ENCODE data around the gene NEIL3. TPM values are rescaled to one million over a fixed set of nuclear protein-coding genes. Genes with fewer than 3 reads are reported as not detected.

The NEIL3 gene
- total RNA-seq, 1 experiment from 2014 or later: 18.1 TPM

GRCh38 chr4:177321647-177322046 is 12.0 kb downstream of the NEIL3 start:
- H3K27me3 ChIP-seq (ENCODE audit: insufficient read depth, low read length): no peaks in the 10 kb centered on the region
- H3K4me1 ChIP-seq (ENCODE audit: control insufficient read depth in 1 of 2, insufficient read depth in 2 of 2, low read length in 2 of 2): no peaks in the 10 kb centered on the region
- ATAC-seq (no peak), DNase-seq (ENCODE audit: low read depth, low spot score) (no peak)
- TF ChIP-seq ZBTB33 (IDR thresholded peaks at IDR 0.05; ENCODE audit: extremely low read depth, insufficient replicate concordance, low read length) (no peak), ZFX (IDR thresholded peaks at IDR 0.05) (no peak), SIN3A (IDR thresholded peaks at IDR 0.05; ENCODE audit: low read depth) (no peak), POLR2AphosphoS5 (IDR thresholded peaks at IDR 0.05; ENCODE audit: low read depth, low read length) (no peak), EZH2phosphoT487 (IDR thresholded peaks at IDR 0.05; ENCODE audit: borderline replicate concordance) (no peak), MAX (IDR thresholded peaks at IDR 0.05) (no peak)
- peaks cover 100% of the 10 kb centered on the region for H3K79me2 ChIP-seq (ENCODE audit: insufficient read depth, low read length)
- ChIA-PET POLR2A (interaction anchor here (1.4 kb wide), 1 partner anchor 12 kb away, joined by 3 read pairs; the partner anchor contains the start of gene NEIL3), RAD21 (ENCODE audit: low non-redundant PET in 1 of 2, low total read pairs in 2 of 2, uncharacterized antibody in 2 of 2, unreplicated experiment in 2 of 2) (no interaction called here), CTCF (no interaction called here)
- intact Hi-C loops (cut with micrococcal nuclease): no loop called here
- H4K20me1 ChIP-seq (ENCODE audit: insufficient read depth): no peaks in the 10 kb centered on the region; the same call in 1 of the 2 replicates
- BruUV-seq (replicated peaks): no TSS peak
- H3K9me3 ChIP-seq (ENCODE audit: control insufficient read depth in 1 of 2, insufficient read depth in 1 of 2, low read depth in 1 of 2, low read length in 2 of 2): no peaks in the 10 kb centered on the region
- peaks cover 0 to 32% of the 10 kb centered on the region in 2 experiments; a peak in 1 of 4 replicates for H3K36me3 ChIP-seq (ENCODE audit: control insufficient read depth in 1 of 2, insufficient read depth in 2 of 2, low read length in 2 of 2)
- no peak overlapping the region for H2AFZ ChIP-seq (ENCODE audit: low read depth, low read length, poor library complexity, severe bottlenecking)
- no peaks in the 10 kb centered on the region for H3K9me2 ChIP-seq (ENCODE audit: insufficient read depth)
- H3K4me2 ChIP-seq (ENCODE audit: low read length): no peak overlapping the region
- no peak overlapping the region for H3K4me3 ChIP-seq (replicated peaks in 1 of 2; ENCODE audit: low read depth in 1 of 2, low read length in 2 of 2)
- no peak overlapping the region for H3K27ac ChIP-seq (ENCODE audit: low read depth, low read length)
- no peak overlapping the region for H3K9ac ChIP-seq (ENCODE audit: low read length)

DNA sequence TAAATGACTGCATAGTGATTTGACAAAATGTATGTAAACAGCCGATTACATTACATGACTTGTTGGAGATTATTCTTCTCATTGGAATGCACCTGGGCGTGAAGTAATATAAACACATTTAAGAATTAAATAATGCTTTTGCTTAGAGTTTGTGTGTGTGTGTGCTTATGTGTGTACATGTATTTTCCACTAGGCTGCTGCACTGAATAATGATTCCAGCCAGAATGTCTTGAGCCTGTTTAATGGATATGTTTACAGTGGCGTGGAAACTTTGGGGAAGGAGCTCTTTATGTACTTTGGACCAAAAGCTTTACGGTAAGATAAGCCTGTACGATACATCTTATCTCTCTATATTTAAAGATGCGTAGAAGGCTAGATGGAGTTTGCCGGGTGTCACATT is 12.6 kb downstream of the NEIL3 start:
- CTCF ChIA-PET: no interaction called here
- no peak for DNase-seq (ENCODE audit: low read depth, low spot score)
- BruUV-seq (replicated peaks): no TSS peak
- RAD21 ChIA-PET (ENCODE audit: low non-redundant PET in 1 of 2, low total read pairs in 2 of 2, uncharacterized antibody in 2 of 2, unreplicated experiment in 2 of 2): no interaction called here
- no peaks in the 10 kb centered on the region for H3K9me2 ChIP-seq (ENCODE audit: insufficient read depth)
- H3K9me3 ChIP-seq (ENCODE audit: control insufficient read depth in 1 of 2, insufficient read depth in 1 of 2, low read depth in 1 of 2, low read length in 2 of 2): no peaks in the 10 kb centered on the region
- H3K79me2 ChIP-seq (ENCODE audit: insufficient read depth, low read length): peaks cover 100% of the 10 kb centered on the region
- no peaks in the 10 kb centered on the region for H3K4me1 ChIP-seq (ENCODE audit: control insufficient read depth in 1 of 2, insufficient read depth in 2 of 2, low read length in 2 of 2)
- POLR2A ChIA-PET: interaction anchor here (1.4 kb wide), 1 partner anchor 13 kb away, joined by 3 read pairs; the partner anchor contains the start of gene NEIL3
- no peak overlapping the region for H2AFZ ChIP-seq (ENCODE audit: low read depth, low read length, poor library complexity, severe bottlenecking)
- no peak for ATAC-seq
- peaks cover 0 to 32% of the 10 kb centered on the region in 2 experiments; a peak in 1 of 4 replicates for H3K36me3 ChIP-seq (ENCODE audit: control insufficient read depth in 1 of 2, insufficient read depth in 2 of 2, low read length in 2 of 2)
- no peak overlapping the region for H3K4me3 ChIP-seq (replicated peaks in 1 of 2; ENCODE audit: low read depth in 1 of 2, low read length in 2 of 2)
- H3K27me3 ChIP-seq (ENCODE audit: insufficient read depth, low read length): no peaks in the 10 kb centered on the region
- no peak overlapping the region for H3K9ac ChIP-seq (ENCODE audit: low read length)
- H3K27ac ChIP-seq (ENCODE audit: low read depth, low read length): no peak overlapping the region
- no peak overlapping the region for H3K4me2 ChIP-seq (ENCODE audit: low read length)
- intact Hi-C loops (cut with micrococcal nuclease): no loop called here
- H4K20me1 ChIP-seq (ENCODE audit: insufficient read depth): no peaks in the 10 kb centered on the region; the same call in 1 of the 2 replicates
- TF ChIP-seq, protein P1, sequence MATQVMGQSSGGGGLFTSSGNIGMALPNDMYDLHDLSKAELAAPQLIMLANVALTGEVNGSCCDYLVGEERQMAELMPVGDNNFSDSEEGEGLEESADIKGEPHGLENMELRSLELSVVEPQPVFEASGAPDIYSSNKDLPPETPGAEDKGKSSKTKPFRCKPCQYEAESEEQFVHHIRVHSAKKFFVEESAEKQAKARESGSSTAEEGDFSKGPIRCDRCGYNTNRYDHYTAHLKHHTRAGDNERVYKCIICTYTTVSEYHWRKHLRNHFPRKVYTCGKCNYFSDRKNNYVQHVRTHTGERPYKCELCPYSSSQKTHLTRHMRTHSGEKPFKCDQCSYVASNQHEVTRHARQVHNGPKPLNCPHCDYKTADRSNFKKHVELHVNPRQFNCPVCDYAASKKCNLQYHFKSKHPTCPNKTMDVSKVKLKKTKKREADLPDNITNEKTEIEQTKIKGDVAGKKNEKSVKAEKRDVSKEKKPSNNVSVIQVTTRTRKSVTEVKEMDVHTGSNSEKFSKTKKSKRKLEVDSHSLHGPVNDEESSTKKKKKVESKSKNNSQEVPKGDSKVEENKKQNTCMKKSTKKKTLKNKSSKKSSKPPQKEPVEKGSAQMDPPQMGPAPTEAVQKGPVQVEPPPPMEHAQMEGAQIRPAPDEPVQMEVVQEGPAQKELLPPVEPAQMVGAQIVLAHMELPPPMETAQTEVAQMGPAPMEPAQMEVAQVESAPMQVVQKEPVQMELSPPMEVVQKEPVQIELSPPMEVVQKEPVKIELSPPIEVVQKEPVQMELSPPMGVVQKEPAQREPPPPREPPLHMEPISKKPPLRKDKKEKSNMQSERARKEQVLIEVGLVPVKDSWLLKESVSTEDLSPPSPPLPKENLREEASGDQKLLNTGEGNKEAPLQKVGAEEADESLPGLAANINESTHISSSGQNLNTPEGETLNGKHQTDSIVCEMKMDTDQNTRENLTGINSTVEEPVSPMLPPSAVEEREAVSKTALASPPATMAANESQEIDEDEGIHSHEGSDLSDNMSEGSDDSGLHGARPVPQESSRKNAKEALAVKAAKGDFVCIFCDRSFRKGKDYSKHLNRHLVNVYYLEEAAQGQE (IDR thresholded peaks at IDR 0.05; ENCODE audit: low read depth): no peak
- no peak for TF ChIP-seq SIN3A (IDR thresholded peaks at IDR 0.05; ENCODE audit: low read depth)
- TF ChIP-seq YY1 (IDR thresholded peaks at IDR 0.05; ENCODE audit: extremely low read depth, insufficient replicate concordance, low read depth, low read length): no peak
- TF ChIP-seq SP1 (IDR thresholded peaks at IDR 0.05; ENCODE audit: low read depth): no peak
- no peak for TF ChIP-seq ZNF274 (IDR thresholded peaks at IDR 0.05; ENCODE audit: low read depth, low read length)
- TF ChIP-seq SRF (IDR thresholded peaks at IDR 0.05; ENCODE audit: low read depth): no peak
- TF ChIP-seq FOSL1 (IDR thresholded peaks at IDR 0.05; ENCODE audit: low read depth): no peak
- TF ChIP-seq ELF1 (IDR thresholded peaks at IDR 0.05; ENCODE audit: borderline replicate concordance, low read depth): no peak
- no peak for TF ChIP-seq EZH2 (IDR thresholded peaks at IDR 0.05)
- no peak for TF ChIP-seq ZFX (IDR thresholded peaks at IDR 0.05)
- no peak for TF ChIP-seq JUND (IDR thresholded peaks at IDR 0.05)
- TF ChIP-seq POLR2AphosphoS5 (IDR thresholded peaks at IDR 0.05; ENCODE audit: low read depth, low read length): no peak
- TF ChIP-seq TCF7L2 (IDR thresholded peaks at IDR 0.05; ENCODE audit: borderline replicate concordance, extremely low read depth, insufficient read depth, insufficient read length): no peak

Data from HCT116 (cell line).